ENCODE data around the gene DDHD1.

GRCh38 chr14:53124786-53125185 lies 28.3 kb downstream of the DDHD1 start:
- TF ChIP-seq MZF1 (tag by site-specific recombination; IDR thresholded peaks at IDR 0.05; ENCODE audit: borderline replicate concordance), result no peak
- TF ChIP-seq ZNF169 (tag by site-specific recombination; IDR thresholded peaks at IDR 0.05), result no peak
- TF ChIP-seq ZNF121 (tag by site-specific recombination; IDR thresholded peaks at IDR 0.05), result no peak
- TF ChIP-seq ZNF274 (IDR thresholded peaks at IDR 0.05; ENCODE audit: low read length), result no peak
- TF ChIP-seq ZNF274 (tag by site-specific recombination; IDR thresholded peaks at IDR 0.05; ENCODE audit: borderline replicate concordance), result no peak
- no peak for TF ChIP-seq TCF7L2 (IDR thresholded peaks at IDR 0.05; ENCODE audit: borderline replicate concordance, low read depth, low read length)
- TF ChIP-seq, protein P1, sequence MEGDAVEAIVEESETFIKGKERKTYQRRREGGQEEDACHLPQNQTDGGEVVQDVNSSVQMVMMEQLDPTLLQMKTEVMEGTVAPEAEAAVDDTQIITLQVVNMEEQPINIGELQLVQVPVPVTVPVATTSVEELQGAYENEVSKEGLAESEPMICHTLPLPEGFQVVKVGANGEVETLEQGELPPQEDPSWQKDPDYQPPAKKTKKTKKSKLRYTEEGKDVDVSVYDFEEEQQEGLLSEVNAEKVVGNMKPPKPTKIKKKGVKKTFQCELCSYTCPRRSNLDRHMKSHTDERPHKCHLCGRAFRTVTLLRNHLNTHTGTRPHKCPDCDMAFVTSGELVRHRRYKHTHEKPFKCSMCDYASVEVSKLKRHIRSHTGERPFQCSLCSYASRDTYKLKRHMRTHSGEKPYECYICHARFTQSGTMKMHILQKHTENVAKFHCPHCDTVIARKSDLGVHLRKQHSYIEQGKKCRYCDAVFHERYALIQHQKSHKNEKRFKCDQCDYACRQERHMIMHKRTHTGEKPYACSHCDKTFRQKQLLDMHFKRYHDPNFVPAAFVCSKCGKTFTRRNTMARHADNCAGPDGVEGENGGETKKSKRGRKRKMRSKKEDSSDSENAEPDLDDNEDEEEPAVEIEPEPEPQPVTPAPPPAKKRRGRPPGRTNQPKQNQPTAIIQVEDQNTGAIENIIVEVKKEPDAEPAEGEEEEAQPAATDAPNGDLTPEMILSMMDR (tag by site-specific recombination; IDR thresholded peaks at IDR 0.05), result no peak
- no peak for TF ChIP-seq ZSCAN23 (tag by site-specific recombination; IDR thresholded peaks at IDR 0.05)
- no peak for TF ChIP-seq ZNF37A (tag by site-specific recombination; IDR thresholded peaks at IDR 0.05)
- TF ChIP-seq, protein P2, sequence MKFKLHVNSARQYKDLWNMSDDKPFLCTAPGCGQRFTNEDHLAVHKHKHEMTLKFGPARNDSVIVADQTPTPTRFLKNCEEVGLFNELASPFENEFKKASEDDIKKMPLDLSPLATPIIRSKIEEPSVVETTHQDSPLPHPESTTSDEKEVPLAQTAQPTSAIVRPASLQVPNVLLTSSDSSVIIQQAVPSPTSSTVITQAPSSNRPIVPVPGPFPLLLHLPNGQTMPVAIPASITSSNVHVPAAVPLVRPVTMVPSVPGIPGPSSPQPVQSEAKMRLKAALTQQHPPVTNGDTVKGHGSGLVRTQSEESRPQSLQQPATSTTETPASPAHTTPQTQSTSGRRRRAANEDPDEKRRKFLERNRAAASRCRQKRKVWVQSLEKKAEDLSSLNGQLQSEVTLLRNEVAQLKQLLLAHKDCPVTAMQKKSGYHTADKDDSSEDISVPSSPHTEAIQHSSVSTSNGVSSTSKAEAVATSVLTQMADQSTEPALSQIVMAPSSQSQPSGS (tag by site-specific recombination; IDR thresholded peaks at IDR 0.05; ENCODE audit: low read depth), result no peak
- no peak for TF ChIP-seq ZNF18 (tag by site-specific recombination; IDR thresholded peaks at IDR 0.05)
